ENCODE data around the gene BORCS5.
"Not testable (repeated sequence)": the region's sequence is repeated elsewhere in the genome, so short reads cannot be mapped to it uniquely, and the experiment has no call there.

Gene BORCS5

GRCh38 chr12:12466157-12466556, 109.3 kb downstream of the BORCS5 start:
- no peak for DNase-seq

DNA sequence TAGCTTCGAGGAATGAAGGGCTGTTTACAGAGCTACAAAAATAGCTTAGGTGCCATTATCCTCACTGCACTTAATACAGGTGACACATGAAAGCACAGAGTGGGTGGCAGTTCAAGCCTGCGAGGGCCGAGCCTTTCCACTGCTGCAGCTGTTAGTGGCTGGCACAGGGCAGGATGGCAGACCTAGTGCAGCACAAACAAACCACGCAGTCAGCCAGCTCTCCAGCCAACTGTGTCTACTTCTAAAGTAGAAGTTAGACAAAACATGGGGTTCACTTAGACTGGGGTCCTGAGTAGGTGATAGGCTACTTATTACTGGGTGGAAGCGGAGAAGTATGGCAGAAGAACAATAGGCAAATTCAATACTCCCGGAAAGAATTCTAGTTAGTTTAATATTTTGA, 110.4 kb downstream of the BORCS5 start:
- no peak for DNase-seq

DNA sequence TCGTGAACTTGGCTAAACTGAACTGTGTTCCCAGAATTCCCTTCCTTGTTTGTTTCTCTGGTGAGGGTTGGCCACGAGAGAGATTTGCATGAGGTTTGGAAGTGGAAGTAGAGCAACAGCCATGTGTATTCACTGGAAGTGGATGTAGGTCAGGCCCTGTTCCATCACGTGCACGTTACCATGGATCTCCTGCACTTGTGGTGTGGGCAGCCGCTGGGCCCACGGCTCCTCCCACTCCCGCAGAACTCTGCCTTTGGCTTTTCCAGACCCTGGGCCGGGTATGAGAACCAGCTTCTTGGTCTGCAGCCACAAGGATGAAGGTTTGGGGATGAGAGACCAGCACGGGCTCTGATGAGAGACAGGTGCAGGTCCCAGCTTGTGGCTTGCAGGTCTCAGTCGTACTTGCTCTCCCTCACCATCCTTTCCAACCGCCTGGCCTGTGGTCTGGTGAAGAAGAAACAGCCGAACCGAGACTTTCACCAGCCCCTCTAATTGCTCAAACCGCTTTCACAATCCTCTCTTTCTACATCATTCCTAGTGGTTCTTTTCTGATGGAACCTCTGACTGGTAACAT, 110.9 kb downstream of the BORCS5 start:
- DNase-seq = no peak

DNA sequence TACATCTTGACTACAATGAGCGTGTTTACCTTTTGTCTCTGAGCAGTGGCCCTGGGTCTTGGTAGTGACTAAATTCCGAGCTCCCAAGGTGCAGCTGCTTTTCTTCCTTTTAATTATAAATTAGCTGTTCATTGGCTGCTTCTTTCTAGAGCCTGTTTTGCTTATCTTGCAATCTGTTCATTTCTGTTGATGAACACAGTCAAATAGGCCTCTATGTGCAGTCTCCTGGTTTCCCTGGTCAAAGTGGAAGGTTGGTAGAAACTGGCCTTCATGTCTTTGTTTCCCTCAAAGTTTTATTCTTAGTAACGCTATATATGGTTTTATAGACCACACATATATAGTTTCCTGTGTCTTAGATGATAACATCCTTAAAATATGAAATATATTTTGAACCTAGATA, 111.7 kb downstream of the BORCS5 start:
- DNase-seq = no peak

DNA sequence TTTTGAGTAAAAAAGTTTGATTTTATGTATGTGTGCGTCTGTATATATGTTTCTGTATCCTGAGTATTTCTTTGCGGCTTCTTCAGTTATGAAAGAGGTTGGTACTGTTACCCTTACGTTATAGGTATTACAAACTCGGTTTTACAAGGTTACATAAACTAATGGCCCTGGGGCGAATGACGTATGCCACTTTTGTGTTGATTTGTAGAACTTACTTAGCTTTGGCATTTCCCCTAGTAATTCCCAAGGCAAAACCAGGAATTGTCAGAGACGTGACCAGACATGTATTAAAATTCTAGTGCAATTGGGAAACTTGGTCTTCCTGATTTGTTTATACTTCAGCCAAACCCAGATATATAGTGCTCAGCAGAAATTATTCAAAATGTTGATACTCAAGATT, 112.5 kb downstream of the BORCS5 start:
- DNase-seq = no peak

GRCh38 chr12:12470751-12471306, 114.0 kb downstream of the BORCS5 start:
- no peak for DNase-seq

- DNase-seq = not testable (repeated sequence)
Measured at GRCh38 chr12:12471982-12472961, 115.4 kb downstream of the BORCS5 start.

GRCh38 chr12:12473223-12473622, 116.3 kb downstream of the BORCS5 start:
- no peak for DNase-seq

- DNase-seq = no peak
Measured at GRCh38 chr12:12474471-12474928, 117.6 kb downstream of the BORCS5 start.

GRCh38 chr12:12474931-12475795, 118.3 kb downstream of the BORCS5 start:
- DNase-seq = no peak

GRCh38 chr12:12476857-12477531, 120.1 kb downstream of the BORCS5 start:
- DNase-seq = no peak

DNA sequence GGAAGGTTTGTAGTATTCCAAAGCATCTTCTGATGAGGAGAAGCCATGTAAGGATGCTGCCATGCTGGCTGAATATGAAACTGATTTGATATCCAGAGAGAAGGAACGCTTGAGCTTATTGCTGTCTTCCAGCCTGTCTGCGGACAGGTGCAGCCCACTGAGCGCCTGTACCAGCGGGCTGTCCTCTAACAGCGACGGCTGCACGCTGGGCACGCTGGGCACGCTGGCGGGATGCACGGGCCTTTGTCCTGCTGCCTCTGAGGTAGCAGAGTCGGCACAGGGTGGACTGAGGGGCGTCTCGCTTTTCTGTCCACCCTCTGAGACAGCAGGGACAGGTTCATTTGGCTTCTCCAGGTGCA, 120.6 kb downstream of the BORCS5 start:
- no peak for DNase-seq

DNA sequence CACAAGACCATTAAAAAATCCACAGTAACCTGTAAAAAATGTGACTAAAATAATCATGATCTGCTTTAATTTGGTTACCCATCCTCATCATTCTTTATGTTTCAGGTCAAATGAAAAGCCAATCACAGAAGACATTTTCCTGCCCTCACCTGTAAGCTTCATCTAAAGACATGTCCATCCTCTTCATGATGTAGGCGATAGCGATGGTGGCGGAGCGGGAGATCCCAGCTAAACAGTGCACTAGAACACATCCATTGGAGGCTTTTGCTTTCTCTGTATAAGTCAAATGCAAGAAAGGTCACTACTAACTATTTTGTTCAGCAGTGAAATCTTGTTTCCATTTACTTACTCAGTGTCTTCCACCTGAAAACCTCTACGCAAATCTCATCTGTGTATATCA, 123.2 kb downstream of the BORCS5 start:
- DNase-seq = no peak

- DNase-seq = no peak
Measured at GRCh38 chr12:12481631-12482030, 124.8 kb downstream of the BORCS5 start.

DNA sequence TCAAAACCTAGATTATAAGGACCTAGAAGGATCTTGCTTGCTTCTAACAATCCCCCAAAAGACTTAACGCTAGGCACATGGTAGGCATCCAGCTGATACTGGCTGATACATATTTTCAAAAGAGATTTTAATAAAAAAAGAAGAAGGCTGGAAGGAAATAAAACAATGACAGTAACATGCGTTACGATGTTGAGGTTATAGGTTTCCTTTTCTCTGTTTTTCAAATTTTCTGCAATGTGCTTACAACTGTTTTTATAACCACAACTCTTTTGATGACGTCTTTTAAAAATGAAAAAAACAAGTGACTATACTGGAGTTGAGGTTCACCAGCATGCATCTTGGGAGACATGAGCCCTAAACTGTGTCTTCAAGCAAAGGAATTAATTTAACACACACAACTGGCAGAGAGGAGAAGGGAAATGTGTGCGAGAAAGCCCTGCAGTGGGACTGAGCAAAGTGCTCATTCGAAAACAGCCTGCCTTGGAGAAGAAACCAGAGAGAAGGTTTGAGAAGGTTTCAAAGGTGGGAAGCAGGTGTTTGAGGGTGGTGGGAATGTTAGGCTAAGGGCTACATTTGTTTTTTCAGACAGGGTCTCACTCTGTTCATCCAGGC, 125.4 kb downstream of the BORCS5 start:
- no peak for DNase-seq

GRCh38 chr12:12482959-12483358, 126.1 kb downstream of the BORCS5 start:
- DNase-seq = no peak

GRCh38 chr12:12483438-12483837, 126.6 kb downstream of the BORCS5 start:
- no peak for DNase-seq

DNA sequence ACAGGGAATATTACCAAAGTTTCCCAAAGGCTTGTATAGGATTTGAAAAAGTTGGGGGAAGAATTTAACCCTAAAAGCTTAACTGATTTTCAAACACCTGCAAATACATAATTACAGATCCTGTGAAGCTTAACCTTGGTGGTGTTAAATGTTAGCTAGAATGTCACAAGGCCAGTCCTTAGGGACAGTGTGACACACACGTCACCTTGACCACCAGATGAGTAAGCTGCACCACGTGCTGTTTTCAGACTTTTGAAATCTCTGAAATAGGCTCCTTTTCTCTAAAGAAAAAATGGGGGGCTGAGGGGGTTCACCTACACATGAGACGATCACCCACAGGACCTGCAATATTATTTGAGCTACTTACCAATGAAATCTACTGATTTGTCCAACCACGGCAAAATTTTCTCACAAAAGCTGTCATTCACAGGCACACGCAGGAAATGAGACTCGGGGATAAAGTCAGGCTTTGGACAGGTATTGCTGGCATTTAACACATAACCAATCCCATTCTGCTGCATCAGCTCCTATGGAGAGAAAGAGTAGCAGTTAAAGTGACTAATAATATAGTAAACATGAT, 129.9 kb downstream of the BORCS5 start:
- DNase-seq = no peak

DNA sequence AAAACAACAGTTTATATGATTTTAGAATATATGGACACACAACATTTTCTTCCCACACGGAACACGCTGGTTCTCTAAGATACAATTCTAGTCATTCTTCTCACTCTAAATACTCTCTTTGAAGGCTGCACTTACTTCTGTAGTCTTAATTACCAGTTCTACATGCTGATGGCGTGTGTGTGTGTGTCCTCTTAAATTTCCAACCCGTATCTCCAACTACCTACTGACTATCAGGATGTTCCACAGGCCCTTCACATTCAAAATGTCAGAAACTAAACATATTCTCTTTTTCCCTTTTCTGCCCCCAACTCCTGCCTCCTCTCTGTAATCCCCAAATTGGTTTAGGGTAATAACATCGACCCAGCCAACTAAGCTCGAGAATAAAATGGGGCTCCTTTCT, 130.6 kb downstream of the BORCS5 start:
- no peak for DNase-seq

GRCh38 chr12:12488296-12488695, 131.4 kb downstream of the BORCS5 start:
- no peak for DNase-seq

DNA sequence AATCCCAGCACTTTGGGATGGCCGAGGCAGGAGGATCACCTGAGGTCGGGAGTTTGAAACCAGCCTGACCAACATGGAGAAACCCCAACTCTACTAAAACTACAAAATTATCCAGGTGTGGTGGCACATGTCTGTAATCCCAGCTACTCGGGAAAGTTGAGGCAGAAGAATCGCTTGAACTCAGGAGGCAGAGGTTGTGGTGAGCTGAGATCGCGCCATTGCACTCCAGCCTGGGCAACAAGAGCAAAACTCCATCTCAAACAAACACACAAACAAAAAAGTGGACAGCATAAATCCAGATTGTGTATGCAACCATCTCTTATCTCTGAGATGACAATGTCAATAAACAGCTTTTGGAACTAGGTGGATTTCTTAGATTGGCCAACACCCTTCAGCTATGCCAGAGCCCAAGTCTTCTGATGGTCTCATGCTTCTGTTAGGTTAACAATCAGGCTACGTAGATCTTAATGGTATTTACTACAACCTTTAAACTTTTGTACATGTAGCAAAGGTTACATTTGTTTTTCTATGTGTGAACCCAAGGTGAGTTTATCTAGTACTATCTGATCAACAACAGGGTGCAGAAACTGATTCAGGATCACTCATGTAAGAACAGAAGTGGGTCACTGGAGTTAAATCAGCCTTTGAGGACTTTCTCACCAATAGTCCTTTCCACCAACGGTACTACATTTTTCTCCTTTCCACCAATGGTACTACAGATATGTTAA, 132.1 kb downstream of the BORCS5 start:
- no peak for DNase-seq
